ENCODE results near the gene HRH1.

Gene HRH1

DNA sequence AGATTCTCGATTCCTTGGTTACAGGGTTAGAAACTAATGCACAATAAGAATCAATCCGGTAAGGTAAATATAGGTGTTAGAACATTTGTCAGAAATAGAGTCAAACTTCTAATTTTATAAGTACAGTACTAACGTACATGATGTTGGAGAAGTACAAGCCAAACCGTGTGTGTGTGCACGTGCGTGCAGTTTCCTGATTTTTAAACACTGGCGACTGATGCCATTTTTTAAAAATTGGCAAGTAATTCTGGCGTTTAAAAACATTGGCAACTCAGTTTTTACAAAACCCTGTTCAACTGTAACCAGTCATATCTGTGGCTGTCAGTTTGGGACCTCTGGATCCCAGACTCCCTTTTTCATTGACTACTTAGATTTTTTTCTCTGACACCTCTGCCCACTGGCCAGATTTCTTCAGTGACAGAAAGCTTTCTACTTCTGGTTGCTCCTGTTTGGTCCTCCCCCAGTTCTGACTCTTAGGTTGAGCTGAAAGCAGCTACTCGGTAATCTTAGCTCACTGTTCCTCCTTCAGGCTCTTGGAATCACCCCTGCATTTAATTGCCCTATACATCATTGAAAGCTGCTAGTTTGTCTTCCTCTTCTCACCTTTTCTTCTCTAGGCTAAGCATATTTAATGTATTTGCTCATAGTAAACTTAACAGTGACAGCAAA lies 118.7 kb downstream of the HRH1 start:
- in situ Hi-C loops (cut with HindIII; ENCODE audit: low sequenced_read_pairs): no loop called here

DNA sequence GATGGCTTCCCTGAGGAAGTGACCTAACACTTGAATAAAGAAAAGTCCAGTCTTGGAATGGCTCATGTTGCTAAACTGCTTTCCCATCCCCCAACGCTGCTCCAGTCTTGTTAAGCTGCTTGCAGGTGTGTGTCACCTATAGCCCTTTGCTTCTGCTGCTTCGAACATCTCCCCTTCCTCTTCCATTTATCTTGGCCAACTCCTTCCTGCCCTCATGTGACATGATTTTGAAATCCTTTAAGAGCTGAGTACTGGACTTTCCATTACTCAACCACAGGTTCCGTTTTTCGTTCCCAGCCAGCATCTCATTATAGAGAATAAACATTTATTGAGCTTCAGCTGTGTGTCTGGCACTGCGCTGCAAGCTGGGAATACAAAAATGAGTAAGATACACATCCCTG lies 119.6 kb downstream of the HRH1 start:
- in situ Hi-C loops (cut with HindIII; ENCODE audit: low sequenced_read_pairs): no loop called here

DNA sequence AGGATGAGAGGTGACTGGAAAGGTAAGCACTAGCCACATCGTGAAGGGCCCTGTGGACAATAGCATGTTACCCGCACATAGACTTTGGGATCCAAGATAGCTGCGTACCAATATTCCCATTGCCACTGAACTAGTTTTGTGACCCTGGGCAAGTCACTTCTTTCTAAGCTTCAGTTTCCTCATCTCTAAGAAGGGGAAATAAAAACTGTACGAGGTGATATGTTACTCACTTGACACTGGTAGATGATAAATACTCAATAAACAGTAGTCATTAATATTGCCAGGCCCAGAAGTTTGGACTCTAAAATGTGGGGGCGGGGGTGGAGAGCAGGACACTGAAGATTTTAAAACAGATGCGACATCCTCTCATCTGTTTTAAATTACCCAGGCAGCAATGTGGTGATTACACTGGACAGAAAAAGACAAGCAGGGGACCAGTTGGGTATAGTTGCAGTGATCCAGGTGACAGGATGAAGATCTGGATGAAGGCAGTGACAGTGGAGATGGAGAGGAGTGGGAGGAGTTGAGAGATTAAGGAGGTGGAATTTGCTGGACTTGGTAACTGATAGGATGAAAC lies 120.4 kb downstream of the HRH1 start:
- in situ Hi-C loops (cut with HindIII; ENCODE audit: low sequenced_read_pairs): no loop called here

DNA sequence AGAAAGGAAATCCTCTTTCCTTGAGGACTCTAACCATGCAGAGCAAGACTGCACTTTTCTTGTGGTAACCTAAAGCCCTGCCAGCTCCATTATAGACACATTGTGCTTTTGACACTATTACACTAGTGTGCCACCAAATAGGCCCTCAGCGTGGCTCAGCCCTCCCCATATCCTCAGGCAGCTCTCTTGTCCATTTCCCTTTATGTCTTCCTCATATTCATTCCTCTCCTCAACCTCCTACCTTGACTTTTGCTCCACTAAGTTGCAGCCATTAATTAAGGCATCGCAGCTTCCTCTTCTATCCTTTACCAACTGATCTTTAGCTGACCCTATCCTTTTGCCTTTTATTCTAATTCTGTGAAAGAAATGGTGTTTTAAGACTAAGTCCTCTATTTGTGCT lies 121.6 kb downstream of the HRH1 start:
- in situ Hi-C loops (cut with HindIII; ENCODE audit: low sequenced_read_pairs): no loop called here

DNA sequence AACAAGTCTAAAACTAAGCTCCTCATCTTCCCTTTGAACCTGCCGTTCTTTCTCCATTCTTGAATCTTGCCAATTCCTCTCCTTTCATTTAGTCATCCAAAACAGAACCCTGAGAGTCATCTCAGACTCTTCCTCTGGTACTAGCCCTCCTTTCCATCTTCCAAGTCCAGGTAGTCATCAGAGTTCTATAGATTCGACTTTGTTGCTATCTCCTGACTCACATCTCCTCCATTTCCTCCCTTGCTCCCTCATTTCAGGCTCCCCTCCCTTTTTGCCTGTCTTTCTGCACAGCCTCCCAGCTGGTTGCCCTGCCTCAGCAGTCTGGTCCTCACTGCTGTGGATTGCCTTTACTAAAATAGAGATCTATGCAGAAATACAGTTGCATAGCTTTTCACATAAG lies 122.6 kb downstream of the HRH1 start:
- in situ Hi-C loops (cut with HindIII; ENCODE audit: low sequenced_read_pairs): no loop called here

DNA sequence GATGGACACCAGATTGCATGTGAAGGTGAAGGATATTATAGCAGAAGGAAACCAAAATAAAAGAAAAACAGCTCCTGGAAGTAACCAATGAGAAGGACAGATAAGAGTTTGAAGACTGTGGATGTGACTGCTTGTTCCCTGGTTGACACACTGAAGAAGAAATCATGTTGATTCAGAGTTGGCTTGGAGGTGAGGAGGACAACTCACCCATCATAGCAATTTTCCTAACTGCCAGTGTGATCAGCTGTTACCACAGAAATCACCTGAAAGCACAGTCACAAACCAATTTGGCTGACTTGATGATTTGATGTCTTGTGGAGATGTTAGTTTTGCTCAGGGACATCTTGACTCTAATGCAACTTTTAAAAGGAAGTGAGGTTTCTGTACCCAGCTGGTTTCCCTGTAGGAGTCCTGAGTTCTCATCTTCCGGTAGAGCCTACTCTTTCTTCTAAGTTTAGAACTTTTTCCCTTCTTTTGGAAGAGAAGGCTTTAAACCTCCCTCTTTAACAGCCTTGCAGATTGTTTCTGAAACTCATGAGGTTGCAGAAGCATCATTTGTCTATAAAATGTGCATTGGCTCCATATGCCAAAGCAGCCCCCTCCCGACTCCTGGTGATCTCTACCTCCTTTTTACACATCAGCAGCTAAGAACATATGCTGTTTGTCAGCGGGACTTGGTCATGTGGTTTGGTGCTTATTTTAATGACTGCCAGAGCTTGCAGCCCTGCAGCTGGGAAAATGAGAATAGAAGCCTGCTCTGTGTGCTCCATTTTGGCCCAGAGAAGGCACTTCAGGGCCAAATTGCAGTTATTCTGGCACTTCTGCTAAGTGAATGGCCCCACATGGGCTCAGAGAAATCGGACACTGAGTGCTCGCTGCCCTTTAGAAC lies 128.2 kb downstream of the HRH1 start:
- in situ Hi-C loops (cut with HindIII; ENCODE audit: low sequenced_read_pairs): no loop called here

DNA sequence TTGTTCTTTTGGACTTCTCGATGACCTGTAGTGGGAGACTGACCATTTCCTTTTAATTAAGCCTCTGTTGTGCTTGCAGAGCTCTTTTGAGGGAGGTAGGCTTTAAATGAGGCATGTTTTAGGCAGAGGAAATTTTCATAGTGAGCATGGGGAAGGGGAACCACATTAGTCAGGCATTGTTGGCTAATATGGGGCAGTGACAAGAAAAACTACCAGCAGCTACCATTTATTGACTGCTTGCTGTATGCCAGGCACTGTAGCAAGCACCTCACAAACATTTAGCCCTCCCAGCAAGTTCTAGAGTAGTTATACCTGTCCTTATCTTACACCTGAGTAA lies 128.8 kb downstream of the HRH1 start:
- in situ Hi-C loops (cut with HindIII; ENCODE audit: low sequenced_read_pairs): no loop called here

DNA sequence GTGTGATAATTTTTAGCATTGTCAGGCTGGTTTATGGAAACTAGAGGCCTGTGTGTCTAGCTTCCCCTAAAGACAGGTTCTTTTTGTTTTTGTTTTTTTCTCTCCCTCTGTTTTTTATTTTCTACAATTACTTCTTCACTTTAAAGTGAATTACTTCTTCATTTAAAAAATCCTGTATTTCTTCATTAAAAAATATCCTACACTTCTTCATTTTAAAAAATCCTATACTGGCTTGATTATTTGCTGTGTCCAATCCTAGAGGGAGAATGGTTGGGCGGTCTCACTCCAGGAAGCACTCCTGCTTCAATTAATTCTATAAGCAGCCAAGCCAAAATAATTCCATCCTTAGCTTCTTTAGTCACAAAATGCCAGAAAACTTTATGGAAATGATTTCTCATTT lies 129.7 kb downstream of the HRH1 start:
- in situ Hi-C loops (cut with HindIII; ENCODE audit: low sequenced_read_pairs): no loop called here

DNA sequence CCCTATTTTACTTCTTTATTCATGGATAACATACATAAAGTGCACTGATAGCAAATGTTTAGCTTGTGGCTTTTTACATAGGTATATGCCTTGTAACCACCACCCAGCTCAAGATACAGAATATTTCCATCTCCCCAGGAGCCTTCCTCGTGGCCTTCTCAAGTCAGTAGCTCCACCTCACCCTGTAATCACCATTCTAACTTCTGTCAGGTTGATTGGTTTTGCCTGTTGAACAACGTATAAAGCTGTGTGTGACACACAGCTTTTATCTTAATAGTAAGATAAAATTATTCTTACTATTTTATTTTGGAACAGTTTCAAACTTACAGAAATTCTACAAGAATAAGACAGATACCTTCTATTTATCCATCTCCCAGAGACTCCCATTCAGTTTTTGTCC lies 131.2 kb downstream of the HRH1 start:
- in situ Hi-C loops (cut with HindIII; ENCODE audit: low sequenced_read_pairs): no loop called here

DNA sequence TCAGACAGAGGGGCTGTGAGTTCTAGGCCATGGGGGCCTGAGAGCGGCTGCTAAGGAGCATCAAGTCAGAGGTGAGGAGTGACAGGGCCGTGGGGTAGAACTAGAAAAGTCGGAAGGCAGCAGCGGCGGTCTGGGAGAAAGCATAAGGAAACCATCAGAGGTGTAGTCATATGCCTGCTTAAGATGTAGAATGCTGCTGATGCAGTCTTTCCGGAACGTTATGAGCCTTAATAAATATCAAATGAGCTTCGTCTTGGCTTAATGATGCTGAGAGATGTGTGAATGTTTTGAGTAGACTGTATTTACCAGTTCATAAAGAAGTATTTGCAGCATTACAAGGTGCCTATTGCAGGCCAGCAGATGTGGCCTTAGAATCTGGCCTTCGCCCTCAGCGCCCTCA lies 133.1 kb downstream of the HRH1 start:
- in situ Hi-C loops (cut with HindIII; ENCODE audit: low sequenced_read_pairs): no loop called here

DNA sequence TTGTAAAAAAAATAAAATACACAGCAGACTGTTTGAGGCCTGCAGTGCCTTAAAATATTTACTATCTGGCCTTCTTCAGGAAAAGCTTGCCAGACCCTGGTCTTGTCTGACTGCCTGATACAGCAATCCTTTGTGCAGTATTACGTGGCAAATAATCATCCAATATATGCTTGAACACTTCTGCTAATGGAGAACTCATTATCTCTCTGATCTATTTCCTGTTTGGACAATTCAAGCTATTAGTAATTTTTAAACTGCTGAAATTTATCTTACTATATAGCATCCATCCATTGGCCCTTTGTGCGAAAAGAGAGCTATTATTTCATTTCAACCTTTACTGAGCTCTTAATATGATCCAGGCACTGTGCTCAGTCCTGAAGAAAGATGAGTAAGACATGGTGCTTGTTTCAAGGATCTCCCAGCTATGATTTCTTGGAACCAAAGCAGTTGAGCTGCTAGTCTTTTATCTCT lies 133.8 kb downstream of the HRH1 start:
- in situ Hi-C loops (cut with HindIII; ENCODE audit: low sequenced_read_pairs): no loop called here

DNA sequence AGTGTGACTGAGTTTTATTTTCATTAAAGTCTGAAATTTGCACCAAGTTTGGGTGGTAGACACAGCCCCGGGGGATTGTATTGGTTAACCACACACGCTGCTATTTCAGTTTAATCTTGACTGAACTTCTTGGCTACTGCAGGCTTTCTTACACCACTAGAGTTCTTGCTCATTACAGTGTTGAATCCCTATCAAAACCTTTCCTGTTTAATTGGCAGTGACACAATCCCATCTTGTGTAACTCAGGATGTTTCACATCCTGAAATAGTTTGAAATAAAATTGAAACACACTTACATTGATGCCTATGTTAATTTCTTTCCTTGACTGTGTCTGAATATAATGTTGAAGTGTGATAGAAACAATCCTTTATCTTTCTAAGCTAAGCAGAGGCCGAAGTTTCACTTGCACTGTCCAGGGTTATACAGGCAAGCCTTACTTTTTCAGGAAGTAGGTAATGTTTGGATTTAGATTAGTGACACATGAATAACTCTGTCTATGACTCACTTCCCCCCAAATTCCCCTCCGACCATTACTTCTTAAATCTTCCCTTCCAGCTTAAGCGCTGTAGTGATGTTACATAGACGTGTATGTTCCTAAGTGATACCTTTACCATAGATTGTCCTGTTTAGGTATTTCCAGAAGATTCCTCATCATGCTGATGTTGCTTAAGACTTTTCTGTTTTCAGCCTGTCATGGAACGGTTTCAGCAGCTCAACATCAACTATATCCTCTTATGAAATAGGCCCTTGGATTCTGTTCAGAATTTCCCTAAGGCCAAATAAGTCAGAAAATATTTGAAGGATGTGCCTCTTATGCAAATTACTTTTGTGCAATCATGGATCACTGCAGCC lies 134.7 kb downstream of the HRH1 start:
- in situ Hi-C loops (cut with HindIII; ENCODE audit: low sequenced_read_pairs): no loop called here

DNA sequence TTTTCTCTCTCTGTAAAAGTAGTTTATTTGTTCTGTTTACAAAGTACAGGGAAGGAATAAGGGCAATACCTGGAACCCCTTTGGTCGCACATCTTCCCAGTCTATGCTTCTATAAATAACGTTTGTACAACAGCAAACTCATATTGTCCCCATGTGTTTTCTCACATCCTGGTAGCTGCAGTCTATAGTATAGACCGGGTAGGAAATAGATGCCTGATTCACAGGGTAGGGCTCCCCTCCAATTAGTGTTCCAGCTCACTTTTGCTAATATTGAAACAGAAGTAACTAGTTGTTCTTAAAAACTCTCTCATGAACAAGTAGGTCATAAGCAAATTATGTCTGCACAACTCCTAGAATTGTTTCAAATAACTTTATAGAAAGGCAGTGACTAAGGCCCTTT lies 135.6 kb downstream of the HRH1 start:
- in situ Hi-C loops (cut with HindIII; ENCODE audit: low sequenced_read_pairs): no loop called here

DNA sequence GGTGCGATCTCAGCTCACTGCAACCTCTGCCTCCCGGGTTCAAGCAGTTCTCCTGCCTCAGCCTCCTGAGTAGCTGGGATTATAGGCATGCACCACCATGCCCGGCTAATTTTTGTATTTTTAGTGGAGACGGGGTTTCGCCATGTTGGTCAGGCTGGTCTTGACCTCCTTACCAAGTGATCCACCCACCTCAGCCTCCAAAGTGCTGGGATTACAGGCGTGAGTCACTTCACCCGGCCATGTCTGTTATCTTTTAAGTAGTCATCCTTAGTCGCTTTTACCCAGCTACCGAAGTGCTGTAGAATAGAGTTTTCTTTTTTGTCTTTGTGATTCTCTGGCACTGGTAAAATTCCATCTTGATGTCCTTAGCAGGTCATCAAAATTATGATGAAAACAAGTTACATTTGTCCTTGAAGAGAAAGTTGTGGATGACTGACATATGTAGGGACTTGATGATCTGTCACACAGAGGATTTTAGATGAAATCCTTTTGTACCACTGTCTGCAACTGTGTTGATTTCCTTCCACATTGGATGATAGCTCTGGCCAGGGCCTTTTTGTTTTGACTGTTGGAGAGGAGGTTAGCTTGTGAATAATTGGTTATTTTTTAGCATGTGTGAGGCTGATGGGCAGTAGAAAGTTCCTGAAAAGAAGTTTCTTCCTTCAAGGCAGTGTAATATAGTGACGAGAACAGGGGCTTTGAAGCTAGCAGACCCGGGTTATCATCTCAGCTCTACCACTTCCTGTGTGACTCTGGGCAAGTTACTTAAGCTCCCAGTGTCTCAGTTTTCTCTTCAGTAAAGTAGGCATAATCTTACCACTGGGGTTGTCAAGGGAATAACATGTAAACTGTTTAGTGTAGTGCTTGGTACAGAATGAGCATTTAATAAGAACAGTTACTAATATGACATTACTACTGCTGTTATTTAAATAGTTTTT lies 136.7 kb downstream of the HRH1 start:
- in situ Hi-C loops (cut with HindIII; ENCODE audit: low sequenced_read_pairs): no loop called here

DNA sequence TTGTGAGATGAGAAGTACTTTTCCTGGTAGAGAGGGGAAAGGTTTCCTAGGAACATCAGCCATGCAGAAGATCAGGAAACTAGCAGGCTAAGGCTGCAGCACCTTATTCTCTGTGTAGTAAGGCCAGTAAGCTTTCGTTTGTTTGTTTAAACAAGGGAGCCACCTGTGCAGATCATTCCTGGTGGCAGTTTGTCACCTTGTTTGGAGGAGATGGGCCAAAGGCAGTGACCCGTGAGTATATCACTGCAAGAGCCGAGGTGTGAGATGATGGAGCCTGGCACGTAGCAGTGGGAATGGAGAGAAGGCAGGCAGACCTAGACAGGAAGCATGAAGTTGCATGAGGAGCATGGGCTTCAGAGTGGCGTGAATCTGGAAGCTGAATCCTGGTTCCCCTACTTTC lies 137.5 kb downstream of the HRH1 start:
- in situ Hi-C loops (cut with HindIII; ENCODE audit: low sequenced_read_pairs): no loop called here

DNA sequence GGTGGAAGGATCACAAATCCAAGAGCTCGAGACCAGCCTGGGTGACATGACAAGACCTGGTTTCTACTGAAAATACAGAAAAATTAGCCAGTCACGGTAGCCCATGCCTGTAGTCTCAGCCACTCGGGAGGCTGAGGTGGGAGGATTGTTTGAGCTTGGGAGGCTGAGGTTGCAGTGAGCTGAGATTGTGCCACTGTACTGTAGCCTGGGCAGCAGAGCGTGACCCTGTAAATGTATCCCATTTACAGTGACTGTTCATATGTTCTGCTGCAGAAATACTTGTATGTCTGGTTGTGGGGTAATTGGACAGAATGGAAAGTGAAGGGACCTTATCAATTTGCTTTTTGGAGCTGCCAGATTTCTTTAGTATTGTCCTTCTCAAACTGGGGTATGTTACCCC lies 142.8 kb downstream of the HRH1 start:
- in situ Hi-C loops (cut with HindIII; ENCODE audit: low sequenced_read_pairs): no loop called here

DNA sequence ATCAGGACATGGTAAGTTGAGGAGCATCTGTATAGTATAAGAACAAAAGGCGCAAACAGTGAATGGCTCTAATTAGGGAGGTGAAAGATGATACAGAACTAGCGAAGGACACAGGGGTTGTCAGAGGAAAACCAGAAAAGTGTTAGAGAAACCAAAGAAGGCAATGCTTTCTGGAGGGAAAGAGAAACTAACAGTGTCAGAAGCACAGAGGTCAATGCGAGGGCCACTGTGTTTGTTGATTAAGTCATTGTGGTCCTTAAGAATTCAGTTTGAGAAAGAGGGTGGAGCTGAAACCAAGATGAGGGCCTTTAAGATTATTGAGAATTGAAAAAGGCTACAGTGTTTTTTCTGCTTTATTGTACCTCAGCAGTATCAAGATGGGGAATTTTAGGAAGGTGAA lies 146.7 kb downstream of the HRH1 start:
- in situ Hi-C loops (cut with HindIII; ENCODE audit: low sequenced_read_pairs): no loop called here

DNA sequence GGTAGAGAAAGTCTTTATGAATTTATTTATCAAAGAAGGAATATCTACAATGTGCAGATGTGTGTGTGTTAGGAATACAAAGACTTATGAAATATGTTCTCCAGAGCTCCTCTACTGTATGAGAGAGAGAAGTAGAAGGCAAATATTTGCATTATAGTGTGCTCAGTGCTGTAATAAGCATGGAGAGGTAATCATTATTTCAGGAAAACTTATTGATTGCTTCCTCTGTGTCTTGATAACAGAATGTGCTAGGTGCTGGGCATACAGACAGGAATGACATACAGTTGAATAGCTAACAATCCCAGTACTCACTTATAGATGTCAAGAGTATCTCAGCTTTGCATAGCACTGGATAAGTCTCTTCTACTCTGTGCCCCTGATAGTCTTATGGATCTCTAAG lies 148.2 kb downstream of the HRH1 start:
- in situ Hi-C loops (cut with HindIII; ENCODE audit: low sequenced_read_pairs): no loop called here

DNA sequence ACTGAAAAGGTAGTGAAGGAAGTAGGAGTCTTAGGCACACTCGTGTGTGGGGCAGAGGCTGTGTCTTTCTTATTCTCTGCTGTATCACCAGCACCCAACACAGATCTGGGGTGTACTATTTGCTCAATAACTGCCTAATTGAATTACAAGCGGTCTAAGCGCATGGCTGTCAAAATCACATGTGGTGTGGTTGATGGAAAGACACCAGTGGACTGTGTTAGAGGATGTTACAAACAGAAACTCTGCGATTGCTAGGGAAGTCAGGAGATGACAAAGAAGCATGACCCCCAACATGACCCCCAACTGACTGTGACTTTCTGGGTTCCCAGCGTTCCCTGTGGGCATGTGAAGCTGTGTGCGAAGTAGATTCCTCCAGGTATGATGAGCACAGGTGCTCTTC lies 149.9 kb downstream of the HRH1 start:
- in situ Hi-C loops (cut with HindIII; ENCODE audit: low sequenced_read_pairs): no loop called here

DNA sequence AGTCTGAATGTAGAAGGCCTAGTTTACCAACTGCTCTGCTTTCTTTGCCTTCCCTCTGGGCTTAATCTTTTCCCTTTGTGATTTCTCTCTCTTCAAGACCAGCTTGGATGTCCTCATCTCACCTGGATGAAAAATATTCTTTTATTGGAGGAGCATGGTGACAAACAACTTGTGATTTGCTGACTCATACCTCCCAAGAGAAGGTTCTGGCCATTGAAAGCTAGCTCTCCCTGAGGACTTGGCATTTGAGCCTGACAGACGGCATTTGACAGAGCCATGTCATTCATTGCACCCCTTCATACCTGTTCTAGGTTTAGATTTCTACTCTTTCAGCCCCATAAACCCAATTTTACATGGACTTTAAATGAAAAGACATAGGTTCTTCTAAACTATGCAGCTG lies 151.2 kb downstream of the HRH1 start:
- in situ Hi-C loops (cut with HindIII; ENCODE audit: low sequenced_read_pairs): no loop called here
